Activated T-cell treated with anti-CD3 and anti-CD28 coated beads, Interleukin-2, amount 50 U/mL, for 48 hours (primary cell): ENCODE data around the gene EBLN2.
"Not testable (repeated sequence)": the region's sequence is repeated elsewhere in the genome, so short reads cannot be mapped to it uniquely, and the experiment has no call there.

Experiments
- DNase-seq, 2 experiments: peaks; one replicate each; pipeline ENCODE4 v3.0.0-alpha.2; 2020

Gene EBLN2

DNA sequence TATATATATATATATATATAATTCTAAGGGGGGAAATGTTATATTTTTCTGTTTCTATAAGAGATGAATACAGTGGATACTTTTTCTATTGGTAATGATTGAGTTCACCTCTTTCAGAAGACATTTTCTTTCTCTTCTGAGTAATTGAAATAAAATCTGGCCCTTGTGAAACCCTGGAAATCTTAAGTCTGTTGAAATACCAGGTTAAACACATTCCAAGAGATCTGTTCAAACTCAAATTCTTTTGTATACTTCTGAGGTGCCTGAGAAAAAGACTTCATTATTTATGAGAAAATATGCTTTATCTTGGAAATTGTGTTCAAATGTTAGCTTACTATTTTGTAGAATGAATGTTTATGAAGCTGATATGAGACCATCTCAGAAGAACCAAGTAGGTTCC, 4.8 kb downstream of the EBLN2 start:
- not testable (repeated sequence) for DNase-seq

DNA sequence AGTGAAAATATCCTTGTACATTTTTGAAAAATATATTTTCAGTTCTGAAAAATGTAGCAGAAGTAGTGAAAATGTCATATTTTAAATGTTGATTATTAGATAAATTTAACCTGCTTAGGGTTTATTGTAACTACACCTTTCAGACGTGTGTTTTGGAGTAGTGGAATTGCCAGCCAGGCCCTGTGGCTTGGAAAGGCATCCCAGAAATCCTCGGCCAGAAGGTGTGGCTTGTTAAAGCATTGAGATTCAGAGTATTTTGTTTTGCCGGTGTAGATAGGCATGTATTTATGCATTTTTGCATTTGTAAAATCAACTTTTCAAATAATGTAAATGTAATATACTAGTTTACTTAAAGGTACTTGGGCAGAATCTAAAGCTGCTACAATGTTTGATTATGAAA, 7.0 kb downstream of the EBLN2 start:
- no peak for DNase-seq

- no peak for DNase-seq
Measured at GRCh38 chr3:73069187-73069586, 7.7 kb downstream of the EBLN2 start.

DNA sequence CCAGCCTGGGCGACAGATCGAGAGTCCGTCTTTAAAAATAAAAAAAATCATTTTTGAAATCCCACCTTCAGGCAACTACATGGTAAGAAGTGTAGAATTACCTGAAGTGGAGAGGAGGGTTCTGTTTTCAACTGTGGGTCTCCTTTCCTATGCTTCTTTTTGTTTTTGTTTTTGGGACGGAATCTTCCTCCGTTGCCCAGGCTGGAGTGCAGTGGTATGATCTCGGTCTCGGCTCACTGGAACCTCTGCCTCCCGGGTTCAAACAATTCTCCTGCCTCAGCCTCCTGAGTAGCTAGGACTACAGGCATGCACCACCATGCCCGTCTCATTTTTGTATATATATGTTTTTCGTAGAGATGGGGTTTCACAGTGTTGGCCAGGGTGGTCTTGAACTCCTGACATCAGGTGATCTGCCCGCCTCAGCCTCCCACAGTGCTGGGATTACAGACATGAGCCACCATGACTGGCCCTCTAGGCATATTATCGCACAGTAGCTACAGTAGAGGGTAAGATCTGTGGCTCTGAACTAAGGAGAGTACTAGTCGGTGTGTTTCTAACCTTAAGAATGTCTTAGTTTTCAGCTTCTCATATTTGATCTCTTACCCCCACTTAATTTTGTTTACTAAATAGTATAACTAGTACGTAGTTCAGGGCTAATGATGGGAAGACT, 8.5 kb downstream of the EBLN2 start:
- no peak for DNase-seq

DNA sequence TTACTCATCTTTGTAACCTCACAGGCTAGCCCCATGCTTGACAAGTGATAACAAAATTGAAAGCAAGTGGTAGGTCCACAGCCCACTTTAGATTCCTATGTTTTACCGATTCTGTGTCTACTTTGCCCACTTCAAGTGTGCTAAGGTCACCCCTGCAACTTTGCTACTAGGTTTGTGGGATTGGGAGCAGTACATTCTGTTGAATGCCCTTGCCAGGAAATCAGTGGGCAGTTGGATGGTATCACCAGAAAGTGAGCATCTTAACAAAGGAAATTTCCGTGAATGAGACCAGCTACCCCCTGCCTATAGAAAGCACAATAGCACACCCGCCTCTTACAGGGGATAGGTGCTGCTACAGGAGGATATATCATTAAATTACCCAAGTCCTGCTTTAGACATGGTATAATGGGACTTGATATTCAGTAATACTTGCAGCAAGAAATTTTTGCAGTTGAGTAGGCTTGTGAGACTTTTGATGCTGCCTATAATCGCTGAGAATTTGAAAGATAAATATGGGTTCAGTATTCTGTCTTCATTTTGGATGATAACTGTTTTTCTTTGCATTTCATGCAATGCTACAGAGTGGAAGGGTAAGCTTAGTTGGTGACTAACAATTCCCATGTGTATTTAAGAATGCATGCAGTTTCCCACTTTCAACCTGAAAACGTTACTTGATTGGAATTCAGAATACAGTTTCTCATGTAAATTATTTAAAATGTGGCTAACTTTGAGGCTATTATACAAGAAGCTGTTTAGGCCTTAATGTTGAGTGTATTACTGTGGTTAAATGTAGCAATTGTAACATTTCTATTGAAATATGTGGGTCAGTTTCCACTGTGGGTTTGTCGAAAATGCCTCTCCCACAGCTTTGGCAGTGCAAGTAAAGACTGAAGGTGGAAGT, 9.5 kb downstream of the EBLN2 start:
- DNase-seq: no peak

GRCh38 chr3:73071952-73072351, 10.5 kb downstream of the EBLN2 start:
- no peak for DNase-seq

GRCh38 chr3:73072634-73073033, 11.2 kb downstream of the EBLN2 start:
- DNase-seq: no peak

DNA sequence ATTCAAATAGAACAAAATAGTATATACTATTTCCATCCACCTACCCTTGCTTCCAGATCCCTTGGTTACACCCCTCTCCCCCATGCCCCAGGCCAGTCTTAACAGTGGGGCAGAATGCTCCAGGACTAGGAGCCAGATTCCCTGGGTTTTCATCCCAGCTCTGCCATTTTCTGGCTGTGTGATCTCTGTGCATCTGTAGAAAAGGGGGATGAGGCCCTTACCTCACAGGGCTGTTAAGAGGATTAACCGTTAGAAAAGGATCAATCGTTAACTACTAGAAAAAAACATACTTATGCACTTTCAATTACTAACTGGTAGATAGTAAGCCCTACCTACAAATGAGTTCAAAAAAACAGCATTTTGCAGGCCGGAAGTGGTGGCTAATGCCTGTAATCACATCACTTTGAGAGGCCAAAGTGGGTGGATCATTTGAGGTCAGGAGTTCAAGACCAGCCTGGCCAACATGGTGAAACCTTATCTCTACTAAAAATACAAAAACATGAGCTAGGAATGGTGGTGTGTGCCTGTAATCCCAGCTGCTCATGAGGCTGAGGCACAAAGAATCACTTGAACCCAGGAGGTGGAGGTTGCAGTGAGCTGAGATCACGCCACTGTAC, 11.7 kb downstream of the EBLN2 start:
- no peak for DNase-seq

- no peak for DNase-seq
Measured at GRCh38 chr3:73074781-73075180, 13.3 kb downstream of the EBLN2 start.

GRCh38 chr3:73080216-73080966, 18.9 kb downstream of the EBLN2 start:
- DNase-seq: no peak

DNA sequence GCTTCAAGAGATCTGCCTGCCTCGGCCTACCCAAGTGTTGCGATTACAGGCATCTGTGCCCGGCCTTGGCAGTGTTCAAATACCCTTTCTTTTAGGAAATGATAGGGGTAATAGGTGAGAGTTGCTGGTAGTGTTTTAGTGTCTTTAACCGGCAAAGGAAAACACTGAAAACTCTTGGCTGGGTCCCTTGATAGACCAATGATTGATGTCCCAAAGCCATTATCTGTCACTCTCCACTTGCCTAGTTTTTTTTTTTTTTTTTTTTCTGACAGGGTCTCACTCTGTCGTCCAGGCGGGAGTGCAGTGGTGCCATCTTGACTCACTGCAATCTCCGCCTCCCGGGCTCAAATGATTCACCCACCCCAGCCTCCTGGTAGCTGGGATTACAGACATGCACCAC, 19.7 kb downstream of the EBLN2 start:
- DNase-seq: no peak

- no peak for DNase-seq
Measured at GRCh38 chr3:73084170-73084569, 22.7 kb downstream of the EBLN2 start.

DNA sequence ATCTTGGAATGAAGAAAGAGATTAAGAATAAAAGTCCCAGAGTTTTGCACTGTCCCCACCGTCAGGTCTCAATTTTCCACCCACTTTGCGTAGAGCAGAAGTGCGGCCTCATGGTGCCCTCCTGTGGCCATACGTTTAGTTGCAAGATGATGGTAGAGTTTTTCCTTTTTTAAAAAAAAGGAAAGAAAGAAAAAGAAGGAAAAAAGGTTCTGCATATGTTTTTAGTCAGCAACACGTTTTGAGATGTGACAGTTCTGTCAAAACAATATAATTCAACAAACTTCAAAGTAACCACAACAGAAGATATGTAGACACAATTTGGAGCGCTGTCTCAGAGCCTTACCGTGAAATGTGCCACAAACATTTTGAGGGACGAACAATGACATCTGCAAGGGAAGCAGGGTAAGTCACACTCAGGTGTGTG, 24.6 kb downstream of the EBLN2 start:
- peak; percentile 62 for DNase-seq

GRCh38 chr3:73094129-73094528, 32.7 kb downstream of the EBLN2 start:
- no peak for DNase-seq

DNA sequence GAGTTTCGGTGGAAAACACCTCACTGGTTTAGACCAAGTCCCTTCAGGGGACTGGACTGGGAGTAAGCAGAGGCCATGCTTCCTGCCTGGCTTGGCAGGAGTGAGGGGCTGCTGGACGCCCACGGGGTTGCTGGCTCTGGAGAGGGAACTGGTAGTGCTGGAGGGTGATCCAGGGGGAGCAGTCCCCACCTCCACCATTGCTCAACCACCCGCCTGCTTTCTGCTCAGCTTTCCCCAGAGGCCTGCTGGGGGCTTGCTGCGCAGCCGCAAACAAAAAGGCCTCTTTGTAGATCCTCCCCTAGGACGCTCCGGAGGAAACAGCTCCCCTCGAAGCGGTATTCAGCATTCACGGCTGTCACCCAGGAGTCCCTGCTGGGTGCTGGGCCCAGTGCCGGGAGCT, 33.5 kb downstream of the EBLN2 start:
- no peak for DNase-seq

DNA sequence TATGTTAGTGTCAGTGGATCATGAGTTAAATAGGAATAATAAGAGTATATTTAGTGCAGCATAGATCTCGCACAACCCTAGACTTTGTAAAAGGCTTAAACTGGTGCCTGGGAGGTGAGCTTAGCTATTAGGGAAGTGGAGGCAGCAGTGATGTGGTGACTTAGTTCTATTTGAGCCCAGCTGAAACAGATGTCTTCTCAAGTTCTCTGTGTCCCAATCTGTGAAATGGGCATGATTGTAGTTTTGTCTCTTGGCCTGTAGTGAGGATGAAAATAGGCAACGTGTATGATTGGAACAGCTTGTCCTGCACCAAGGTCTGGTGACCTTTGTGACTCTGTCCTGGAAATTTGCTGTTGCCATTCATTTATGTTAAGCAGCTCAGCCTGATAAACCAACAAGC, 34.7 kb downstream of the EBLN2 start:
- DNase-seq: no peak

DNA sequence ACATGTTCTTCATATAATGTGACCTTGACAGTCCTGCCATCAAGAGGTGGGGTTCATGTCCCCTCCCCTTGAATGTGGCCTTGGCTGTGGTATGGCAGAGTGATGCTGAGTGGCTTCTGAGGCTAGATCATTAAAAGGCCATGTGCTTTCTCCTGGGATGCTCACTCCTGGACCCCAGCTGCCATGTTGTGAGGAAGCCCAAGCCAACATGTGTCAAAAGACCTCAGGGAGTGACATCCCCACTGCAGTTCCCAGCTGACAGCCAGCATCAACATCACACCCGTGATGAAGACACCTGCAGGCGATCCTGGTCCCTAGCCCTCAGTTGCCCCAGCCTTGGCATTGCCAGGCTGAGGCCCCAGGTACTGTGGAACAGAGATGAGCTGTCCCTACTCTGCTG, 36.6 kb downstream of the EBLN2 start:
- no peak for DNase-seq

GRCh38 chr3:73098873-73099272, 37.4 kb downstream of the EBLN2 start:
- DNase-seq: no peak

DNA sequence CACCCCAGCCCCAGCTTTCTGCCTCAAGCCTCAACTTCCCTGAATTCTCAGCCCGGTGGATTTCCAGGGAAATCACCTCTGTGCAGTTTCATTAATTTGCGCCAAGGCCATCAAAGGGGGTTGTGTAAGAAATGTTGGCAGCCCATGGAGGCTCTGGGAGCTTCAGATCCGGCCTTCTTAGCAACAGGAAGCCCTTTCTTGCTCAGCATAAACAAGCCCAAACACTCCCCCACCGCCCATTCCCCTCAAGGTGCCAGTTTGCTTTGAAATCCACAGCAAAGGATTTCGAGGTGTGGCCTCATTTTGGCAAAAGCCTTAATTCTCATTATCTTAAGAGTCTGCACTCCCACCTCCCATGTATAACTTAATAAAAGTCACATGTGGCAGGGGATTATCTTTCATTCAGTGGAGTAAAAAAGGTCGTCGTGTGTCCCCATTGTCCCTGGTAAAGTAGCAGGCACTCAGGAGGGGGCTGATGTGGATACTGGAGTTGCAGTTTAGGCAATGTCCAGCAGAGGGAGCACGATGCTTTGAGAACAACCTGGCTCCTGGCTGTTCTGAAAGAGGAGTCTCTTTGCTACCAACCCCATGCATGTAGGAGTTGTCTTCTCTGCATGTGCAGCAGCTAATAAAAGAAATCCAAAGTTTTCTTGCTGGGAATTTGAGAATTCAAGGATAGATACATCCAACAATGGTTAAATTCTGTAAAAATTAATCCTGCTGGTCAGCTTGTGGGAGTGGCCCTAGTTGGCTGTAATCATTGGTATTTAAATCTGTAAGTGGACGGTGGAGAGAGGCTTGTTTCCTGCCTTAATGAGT, 39.5 kb downstream of the EBLN2 start:
- DNase-seq: peak; percentile 84 to 85

GRCh38 chr3:73101881-73102280, 40.4 kb downstream of the EBLN2 start:
- no peak for DNase-seq

GRCh38 chr3:73107215-73107614, 45.8 kb downstream of the EBLN2 start:
- no peak for DNase-seq

GRCh38 chr3:73107676-73108187, 46.3 kb downstream of the EBLN2 start:
- no peak for DNase-seq
